A549 treated with GW870086 at 1 μM for 4 hours (cell line): ENCODE results near the gene TAF6L. TPM values are rescaled to one million over a fixed set of nuclear protein-coding genes. Genes with fewer than 3 reads are reported as not detected.

ENCODE experiments used
- total RNA-seq: library from RNA; stranded (reverse); fragments of 200-300 nt; extraction: Qiagen RNA extraction; gene quantifications from 5 replicates; pipeline ENCODE4 v1.2.3, GENCODE V29; 2022; ENCODE audit warnings: low read depth

The TAF6L gene, protein sequence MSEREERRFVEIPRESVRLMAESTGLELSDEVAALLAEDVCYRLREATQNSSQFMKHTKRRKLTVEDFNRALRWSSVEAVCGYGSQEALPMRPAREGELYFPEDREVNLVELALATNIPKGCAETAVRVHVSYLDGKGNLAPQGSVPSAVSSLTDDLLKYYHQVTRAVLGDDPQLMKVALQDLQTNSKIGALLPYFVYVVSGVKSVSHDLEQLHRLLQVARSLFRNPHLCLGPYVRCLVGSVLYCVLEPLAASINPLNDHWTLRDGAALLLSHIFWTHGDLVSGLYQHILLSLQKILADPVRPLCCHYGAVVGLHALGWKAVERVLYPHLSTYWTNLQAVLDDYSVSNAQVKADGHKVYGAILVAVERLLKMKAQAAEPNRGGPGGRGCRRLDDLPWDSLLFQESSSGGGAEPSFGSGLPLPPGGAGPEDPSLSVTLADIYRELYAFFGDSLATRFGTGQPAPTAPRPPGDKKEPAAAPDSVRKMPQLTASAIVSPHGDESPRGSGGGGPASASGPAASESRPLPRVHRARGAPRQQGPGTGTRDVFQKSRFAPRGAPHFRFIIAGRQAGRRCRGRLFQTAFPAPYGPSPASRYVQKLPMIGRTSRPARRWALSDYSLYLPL
- 12.1 to 14.7 TPM (median 12.9 TPM) in 5 replicates for total RNA-seq

DNA sequence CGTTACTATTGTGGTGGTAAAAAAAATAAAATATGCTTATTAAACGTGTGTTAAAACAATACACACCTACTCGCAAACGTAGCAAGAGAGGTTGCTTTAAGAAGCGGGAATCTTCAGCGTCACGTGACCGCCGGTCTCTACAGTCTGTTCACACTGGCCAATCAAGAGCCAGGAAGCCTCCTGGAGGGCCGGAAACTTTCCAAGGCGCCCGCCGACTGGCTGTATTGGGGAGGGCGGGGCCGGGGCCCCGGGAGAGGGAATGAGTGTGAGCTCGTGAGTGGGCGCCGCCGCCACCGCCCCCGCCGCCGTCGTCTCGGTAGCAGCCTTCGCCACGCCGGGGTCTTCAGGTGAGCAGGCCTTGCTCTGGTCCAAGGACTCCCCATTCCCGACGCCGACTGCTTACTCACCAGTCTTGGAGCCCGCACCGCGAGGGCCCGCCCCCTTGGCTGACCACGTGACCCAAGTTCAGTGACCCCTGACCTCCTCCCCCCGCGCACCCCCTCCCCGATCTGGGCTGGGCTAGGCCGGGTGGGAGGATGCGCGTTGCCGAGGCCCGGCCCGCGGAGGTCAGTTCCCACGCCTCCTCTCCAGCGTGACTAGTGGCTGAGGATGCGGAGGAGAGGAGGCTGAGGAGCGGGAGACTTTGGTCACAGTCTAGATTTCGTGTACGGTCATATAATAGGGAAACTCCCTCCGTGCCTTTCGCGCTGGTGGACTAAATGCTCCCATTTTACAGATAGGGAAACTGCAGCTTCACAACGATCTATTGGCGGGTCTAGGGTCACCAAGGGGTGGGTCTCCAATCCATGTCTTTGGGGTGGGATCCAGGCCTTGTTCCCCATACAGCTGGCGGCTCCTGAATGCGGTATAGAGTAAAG is at the start of gene TAF6L:
Gene TAF6L, plus strand, starts transcription at position 253 of the 878 bp plus-strand sequence. CDS start 4,388 bp downstream, outside the sequence.

DNA sequence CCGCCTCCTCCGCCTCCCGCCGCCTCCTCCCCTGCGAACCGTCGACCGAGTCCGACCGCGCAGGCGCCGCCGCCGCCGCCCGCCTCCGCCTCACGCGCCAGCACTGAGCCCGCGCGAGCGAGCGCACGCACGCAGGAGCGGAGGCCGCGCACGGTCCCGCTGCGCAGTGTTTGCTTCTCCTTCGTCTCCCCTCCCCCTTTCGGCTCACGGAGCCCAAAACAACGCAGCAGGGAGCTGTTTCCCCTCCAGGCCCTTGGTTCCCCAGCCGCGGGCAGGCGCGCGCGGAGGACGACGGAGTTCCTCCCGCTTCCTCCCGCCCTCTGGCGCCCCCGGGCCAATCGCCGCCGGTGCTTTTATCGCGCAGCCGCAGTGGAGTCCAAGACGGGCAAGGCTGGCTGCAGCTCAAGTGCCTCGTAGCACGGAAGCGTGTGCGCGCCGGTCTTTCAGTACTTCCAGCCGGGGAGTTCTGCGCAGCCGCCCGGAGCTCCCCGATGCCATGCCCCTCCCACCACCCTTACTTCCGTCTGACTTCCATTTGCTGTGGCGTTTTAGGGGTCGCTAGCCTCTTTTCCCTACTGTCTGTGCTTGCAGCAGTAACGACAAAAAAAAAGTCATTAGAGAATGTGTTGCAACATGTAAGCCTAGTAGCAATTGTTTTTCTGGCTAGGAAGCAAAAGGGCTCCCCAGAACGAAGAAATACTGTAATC is 43.9 kb upstream of the TAF6L start, which contains the start of gene HNRNPUL2:
Gene HNRNPUL2, minus strand, starts transcription at position 293 of the 707 bp plus-strand sequence. CDS start 301 bp downstream, outside the sequence.

DNA sequence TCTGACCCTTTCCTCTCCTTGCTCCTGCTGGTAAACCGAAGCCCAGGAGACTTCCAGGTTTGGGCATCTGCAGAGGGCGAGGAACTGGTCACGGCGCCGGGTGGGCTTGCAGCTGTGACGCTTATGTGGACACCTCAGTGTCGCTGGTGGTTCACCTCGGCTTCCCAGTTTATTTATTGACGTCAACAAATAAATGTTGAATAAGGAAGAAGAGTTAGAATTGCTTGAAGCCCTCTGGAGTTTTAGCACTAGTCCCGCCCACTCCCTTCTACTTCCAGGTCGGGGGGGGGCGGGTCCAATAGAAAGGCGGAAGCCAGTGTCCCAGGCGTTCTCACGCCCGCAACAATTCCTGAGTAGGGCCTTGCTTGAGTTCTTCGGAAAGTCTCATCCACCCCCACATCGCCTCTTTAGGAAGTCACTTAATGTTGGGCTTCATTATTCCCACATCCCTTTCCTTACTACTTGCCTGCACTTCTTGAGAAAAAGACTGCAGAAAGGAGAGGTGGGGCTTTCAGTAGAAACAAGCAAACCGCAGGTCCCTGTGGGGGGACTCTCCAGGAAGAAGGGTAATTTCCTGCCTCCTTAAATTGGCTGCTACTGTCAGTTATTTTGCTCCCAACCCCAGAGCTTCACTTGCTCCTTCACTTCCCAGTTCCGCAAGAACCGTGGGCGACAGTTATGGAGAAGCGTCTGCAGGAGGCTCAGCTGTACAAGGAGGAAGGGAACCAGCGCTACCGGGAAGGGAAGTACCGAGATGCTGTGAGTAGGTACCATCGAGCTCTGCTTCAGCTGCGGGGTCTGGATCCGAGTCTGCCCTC is 42.8 kb upstream of the TAF6L start, which contains the start of gene TTC9C:
Gene TTC9C, plus strand, starts transcription at position 316 of the 818 bp plus-strand sequence. Its CDS starts 363 bp downstream, at position 679.

DNA sequence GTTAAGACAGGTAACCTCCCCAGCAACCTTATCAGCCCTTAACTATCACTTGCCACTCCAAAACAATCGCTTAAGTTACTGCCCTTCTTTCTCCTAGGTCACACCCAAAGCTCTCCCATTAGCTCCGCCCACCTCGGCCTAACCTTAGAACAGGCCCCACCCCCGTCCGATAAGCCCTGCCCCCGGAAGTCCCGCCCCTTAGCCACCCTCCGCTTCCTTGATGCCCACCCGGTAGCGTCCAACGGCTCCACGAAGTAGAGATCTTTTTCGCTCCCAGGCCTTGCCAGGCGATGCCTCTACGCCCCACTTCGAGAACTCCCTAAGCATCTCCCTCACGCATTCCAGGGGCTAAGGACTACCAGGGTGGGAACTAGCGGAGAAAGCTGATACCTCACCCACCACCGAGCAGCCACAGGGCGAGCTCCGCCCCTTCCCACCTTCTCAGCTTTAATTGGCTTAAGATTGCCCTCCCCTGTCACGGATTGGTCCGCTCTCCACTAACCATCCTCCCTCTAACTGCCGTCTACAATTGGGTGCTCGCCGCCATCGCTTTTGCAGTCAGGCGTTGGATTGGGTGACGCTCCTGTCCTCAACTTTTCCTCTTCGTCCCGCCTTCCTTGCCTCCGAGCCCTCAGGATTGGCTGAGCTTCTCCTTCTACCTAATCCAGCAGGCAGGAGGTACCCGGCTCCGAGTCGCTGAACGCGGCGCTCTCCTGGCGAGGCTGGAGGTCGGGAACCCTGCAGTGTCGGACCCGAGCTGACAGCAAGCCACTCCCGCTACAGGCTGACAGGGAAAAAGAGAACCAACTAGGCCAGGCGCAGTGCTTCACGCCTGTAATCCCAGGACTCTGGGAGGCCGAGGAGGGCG is 17.2 kb upstream of the TAF6L start, which contains the start of gene ZBTB3:
Gene ZBTB3, minus strand, starts transcription at position 425 of the 868 bp plus-strand sequence. CDS start 496 bp downstream, outside the sequence.

DNA sequence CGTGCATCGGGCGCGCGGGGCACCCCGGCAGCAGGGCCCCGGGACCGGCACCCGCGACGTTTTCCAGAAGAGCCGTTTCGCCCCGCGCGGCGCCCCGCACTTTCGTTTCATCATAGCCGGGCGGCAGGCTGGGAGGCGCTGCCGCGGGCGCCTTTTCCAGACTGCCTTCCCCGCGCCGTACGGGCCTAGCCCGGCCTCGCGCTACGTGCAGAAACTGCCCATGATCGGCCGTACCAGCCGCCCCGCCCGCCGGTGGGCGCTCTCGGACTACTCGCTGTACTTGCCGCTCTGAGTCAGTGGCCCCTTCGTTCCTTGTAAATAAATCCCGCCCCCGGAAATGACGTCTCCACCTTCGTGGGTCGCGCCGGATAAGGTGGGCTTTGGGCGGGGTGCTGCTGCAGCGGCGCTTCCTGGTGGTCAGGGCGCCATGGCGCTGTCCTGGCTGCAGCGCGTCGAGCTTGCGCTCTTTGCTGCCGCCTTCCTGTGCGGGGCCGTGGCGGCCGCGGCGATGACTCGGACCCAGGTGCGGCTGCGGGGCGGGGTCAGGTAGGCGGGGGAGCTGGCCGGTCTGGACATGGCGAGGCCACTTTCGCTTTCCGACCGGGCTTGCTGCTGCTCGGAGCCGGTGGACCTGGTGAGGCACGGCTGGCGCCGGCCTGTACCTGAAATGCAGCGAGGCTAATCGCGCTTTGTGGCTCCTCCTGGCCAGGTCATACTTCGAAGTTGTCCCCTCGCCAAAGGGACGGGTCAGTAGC is 16.0 kb downstream of the TAF6L start, which contains the start of gene TMEM179B:
Gene TMEM179B, plus strand, starts transcription at position 398 of the 755 bp plus-strand sequence. Its CDS starts 30 bp downstream, at position 428.

DNA sequence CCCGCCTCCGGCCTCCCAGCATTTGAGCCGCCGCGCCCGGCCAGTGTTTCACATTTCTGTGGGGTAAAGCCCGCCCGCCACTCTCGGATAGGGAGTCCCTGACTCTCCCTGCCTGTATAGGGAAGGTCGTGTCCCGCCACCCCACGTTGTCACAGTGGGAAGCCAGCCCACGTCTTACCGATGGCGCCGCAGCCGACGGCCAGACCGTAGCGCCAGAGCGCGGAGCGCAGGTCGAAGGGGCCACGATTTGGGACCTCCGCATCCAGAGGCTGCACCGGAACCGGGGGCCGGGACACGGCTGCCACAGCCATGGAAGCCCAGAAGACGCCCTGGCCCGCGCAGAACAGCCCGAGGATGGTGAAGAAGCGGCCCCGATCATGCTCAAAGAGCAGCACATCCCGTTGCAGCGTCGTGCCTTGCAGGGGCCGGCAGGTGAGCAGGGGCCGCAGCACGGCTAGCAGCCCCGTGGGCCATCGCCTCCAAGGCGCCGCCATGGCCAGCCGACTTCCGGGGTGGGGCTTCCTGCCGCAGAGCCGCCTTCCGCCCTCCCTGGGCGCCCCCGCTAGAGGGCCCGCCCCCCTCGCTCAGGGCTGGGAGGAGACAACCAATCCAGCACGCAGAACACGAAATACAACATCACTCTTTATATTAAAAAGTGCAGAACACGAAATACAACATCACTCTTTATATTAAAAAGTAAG is 20.5 kb downstream of the TAF6L start, which contains the start of gene TMEM223:
Gene TMEM223, minus strand, starts transcription at position 506 of the 701 bp plus-strand sequence. Its CDS starts 12 bp downstream, at position 494.

DNA sequence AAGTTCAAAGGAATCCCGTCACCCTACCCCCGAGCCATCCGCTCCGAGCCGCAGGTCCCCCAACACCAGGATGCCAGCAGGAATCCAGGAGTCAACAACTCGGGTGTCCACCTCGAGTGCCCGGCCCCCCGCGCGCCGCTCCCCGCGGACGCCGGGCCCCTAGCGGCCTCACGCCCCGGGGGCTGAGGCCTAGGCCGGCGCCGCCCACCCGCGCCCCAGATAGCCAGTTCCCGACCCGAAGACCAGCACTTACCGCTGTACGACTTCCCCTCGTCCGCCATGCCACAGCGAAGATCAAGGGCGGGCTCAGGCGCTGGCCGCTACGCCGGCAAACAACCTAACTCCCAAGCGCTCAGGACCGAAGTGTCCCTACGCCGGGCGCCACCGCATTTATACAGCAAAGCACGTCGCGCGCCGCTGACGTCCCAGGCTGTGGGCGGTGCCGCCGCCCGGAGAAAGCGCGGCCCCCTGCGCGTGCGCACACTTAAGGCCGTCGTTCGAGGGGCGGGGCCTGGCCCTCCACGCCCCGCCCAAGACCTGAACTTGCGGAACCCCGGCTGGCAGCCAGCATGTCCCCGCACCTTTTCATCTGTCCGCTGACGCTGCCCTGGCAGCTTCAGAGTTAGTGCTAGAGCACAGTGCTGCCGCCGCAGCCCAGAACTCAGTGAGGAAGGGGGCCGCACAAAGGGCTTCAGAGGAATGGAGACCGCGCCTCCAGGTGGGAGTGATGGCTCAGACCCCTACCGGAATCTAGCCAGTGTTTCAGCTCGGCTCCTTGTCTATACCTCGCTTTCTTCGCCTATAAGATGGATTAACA is 34.1 kb downstream of the TAF6L start, which contains the start of gene NXF1:
Gene NXF1, minus strand, starts transcription at position 365 of the 817 bp plus-strand sequence. Its CDS starts 84 bp downstream, at position 281.

DNA sequence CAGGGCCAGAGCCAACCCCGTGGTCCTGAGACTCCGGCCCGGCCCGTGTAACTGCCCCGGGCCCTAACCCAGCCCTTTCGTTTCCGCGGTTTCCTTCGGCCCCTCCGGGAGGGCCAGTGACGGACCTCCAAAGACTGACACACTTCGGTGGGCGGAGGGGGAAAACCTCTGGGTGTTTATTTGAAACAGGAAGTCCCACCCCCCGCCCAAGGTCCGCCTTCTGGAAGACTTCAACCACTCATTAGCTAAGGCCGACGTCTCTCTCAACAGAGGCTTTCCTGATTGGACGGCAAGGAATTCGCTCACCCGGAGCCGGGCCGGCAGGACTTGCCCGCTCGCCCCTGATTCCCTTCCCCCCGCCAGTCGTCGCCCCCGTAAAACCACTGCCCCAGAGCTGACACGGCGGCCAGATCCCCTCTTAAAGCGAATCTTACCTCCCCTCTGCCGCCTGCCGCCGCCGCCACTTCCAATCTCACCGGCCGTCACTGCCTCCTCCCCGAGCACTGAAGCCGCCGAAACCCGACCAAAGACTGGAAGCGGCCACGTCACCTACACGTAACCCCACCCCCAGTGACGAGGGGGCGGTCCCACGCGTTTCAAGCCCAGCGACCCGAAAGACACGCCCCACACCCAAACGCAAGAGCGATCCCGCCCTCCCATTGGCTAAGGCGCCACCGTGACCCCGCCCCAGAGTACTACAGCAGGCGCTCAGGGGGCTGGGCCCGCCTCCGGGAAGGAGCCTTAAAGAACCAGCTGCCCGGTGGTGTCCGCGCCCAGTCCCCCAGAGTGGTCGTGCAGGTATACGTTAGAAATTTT is 60.5 kb downstream of the TAF6L start, which contains the start of gene STX5:
Gene STX5, minus strand, starts transcription at position 532 of the 816 bp plus-strand sequence. CDS start 808 bp downstream, outside the sequence.

DNA sequence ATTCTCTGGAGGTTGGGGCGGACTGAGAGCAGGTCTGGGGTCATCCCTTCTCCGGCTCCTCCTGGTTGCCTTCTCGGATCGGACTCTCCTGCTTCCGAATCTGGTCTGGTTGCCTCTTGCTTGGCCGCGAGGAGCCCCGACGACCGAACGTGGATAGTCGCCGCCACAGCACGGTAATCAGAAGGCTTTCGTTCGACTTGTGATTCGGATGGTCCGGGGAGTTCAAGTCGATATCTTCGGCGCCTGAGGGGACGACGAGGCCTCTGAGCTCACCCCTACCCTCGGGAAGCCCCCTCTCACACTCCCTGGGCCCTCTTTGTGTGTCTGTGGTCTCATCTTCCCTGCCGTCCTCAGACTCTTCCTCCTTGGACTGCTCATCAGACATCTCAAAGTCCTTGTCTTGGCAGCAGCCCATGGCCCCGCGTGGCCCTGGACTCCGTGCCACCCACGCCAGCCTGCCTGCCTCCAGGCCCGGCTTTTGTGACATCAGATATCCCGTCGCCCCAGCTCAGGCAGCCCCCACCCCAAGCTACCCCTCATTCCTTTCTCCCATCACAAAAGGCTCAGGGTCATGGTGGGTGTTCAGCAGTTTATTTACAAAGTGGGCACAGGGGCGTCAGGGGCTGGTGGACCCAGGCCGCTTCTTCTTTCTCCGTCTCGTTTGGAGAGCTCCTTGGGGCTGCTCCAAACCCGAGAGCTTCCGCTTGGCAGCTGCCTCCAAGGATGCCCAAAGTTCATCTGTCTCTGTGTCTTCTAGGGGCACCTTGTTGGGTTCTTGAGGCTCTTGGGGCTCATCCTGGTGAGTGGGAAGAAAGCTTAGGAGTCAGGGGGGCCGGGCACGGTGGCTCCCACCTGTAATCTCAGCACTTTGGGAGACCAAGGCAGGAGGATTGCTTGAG is 61.4 kb downstream of the TAF6L start, which contains the start of gene TEX54:
Gene TEX54, minus strand, starts transcription at position 506 of the 899 bp plus-strand sequence.

Other genes starting within 250 kb of the TAF6L start
- 304 to 395 TPM (median 360 TPM) in 5 replicates for gene AHNAK, start 224.6 kb upstream of the TAF6L start, total RNA-seq
- 1,850 to 2,033 TPM (median 1,975 TPM) in 5 replicates for gene EEF1G, start 197.5 kb upstream of the TAF6L start, total RNA-seq
- 12.2 to 15.0 TPM (median 14.7 TPM) in 5 replicates for gene TUT1, start 179.9 kb upstream of the TAF6L start, total RNA-seq
- 82.9 to 91.9 TPM (median 87.9 TPM) in 5 replicates for gene MTA2, start 169.5 kb upstream of the TAF6L start, total RNA-seq
- gene EML3, start 158.6 kb upstream of the TAF6L start, total RNA-seq: 17.5 to 23.8 TPM (median 22.3 TPM) in 5 replicates
- 3.7 to 5.5 TPM (median 4.0 TPM) in 5 replicates for gene ROM1, start 158.1 kb upstream of the TAF6L start, total RNA-seq
- 41.9 to 58.0 TPM (median 50.7 TPM) in 5 replicates for gene B3GAT3, start 149.4 kb upstream of the TAF6L start, total RNA-seq
- gene GANAB, start 124.8 kb upstream of the TAF6L start, total RNA-seq: 237 to 277 TPM (median 252 TPM) in 5 replicates
- gene INTS5, start 118.1 kb upstream of the TAF6L start, total RNA-seq: 16.8 to 21.9 TPM (median 20.6 TPM) in 5 replicates
- 128 to 151 TPM (median 135 TPM) in 5 replicates for gene C11orf98, start 106.2 kb upstream of the TAF6L start, total RNA-seq
- 10.6 to 15.9 TPM (median 12.7 TPM) in 5 replicates for gene CSKMT, start 106.1 kb upstream of the TAF6L start, total RNA-seq
- gene UQCC3, start 99.7 kb upstream of the TAF6L start, total RNA-seq: 26.5 to 36.8 TPM (median 35.2 TPM) in 5 replicates
- 3.8 to 4.6 TPM (median 4.2 TPM) in 5 replicates for gene LBHD1, start 99.1 kb upstream of the TAF6L start, total RNA-seq
- 111 to 129 TPM (median 116 TPM) in 5 replicates for gene UBXN1, start 92.3 kb upstream of the TAF6L start, total RNA-seq
- 0.06 to 0.17 TPM (median 0.10 TPM) in 4 of 5 replicates, not detected in the other for gene LRRN4CL, start 81.9 kb upstream of the TAF6L start, total RNA-seq
- gene BSCL2, start 64.0 kb upstream of the TAF6L start, total RNA-seq: 61.1 to 97.7 TPM (median 72.8 TPM) in 5 replicates
- gene GNG3, start 63.7 kb upstream of the TAF6L start, total RNA-seq: not detected in 5 replicates
- gene HNRNPUL2, start 43.9 kb upstream of the TAF6L start, total RNA-seq: 36.2 to 42.4 TPM (median 39.6 TPM) in 5 replicates
- 29.4 to 34.3 TPM (median 30.7 TPM) in 5 replicates for gene TTC9C, start 42.9 kb upstream of the TAF6L start, total RNA-seq
- gene ZBTB3, start 17.2 kb upstream of the TAF6L start, total RNA-seq: 1.2 to 1.9 TPM (median 1.4 TPM) in 5 replicates
- 172 to 182 TPM (median 178 TPM) in 5 replicates for gene POLR2G, start 9.8 kb upstream of the TAF6L start, total RNA-seq
- 77.5 to 92.9 TPM (median 83.8 TPM) in 5 replicates for gene TMEM179B, start 16.0 kb downstream of the TAF6L start, total RNA-seq
- gene TMEM223, start 20.6 kb downstream of the TAF6L start, total RNA-seq: 18.0 to 29.5 TPM (median 28.1 TPM) in 5 replicates
- gene NXF1, start 34.0 kb downstream of the TAF6L start, total RNA-seq: 38.0 to 53.7 TPM (median 50.7 TPM) in 5 replicates
- gene STX5, start 60.7 kb downstream of the TAF6L start, total RNA-seq: 17.8 to 25.6 TPM (median 24.5 TPM) in 5 replicates
- gene TEX54, start 61.4 kb downstream of the TAF6L start, total RNA-seq: not detected in 5 replicates
- 73.9 to 82.8 TPM (median 77.6 TPM) in 5 replicates for gene WDR74, start 68.2 kb downstream of the TAF6L start, total RNA-seq
- 877 to 1,068 TPM (median 992 TPM) in 5 replicates for gene SLC3A2, start 109.5 kb downstream of the TAF6L start, total RNA-seq
- 0.06 TPM in 2 of 5 replicates, not detected in the others for gene CHRM1, start 150.0 kb downstream of the TAF6L start, total RNA-seq
- gene SLC22A6, start 213.6 kb downstream of the TAF6L start, total RNA-seq: not detected in 5 replicates
- gene SLC22A8, start 244.4 kb downstream of the TAF6L start, total RNA-seq: not detected in 5 replicates